HepG2 (cell line): ENCODE data around the gene TECTB. TPM values are rescaled to one million over a fixed set of nuclear protein-coding genes. Genes with fewer than 3 reads are reported as not detected.

Experiments used
- AKAP8 ChIP-seq: sonication (generic); formaldehyde crosslinking; IDR thresholded peaks from 2 replicates; pipeline ENCODE4 v1.5.1; 2020; ENCODE audit warnings: mild to moderate bottlenecking, missing genetic modification reagents
- FOSL2 ChIP-seq: sonication (generic); formaldehyde crosslinking; IDR thresholded peaks from 2 replicates; pipeline ENCODE4 v1.4.0; 2020; ENCODE audit warnings: missing genetic modification reagents
- MYNN ChIP-seq: sonication (generic); formaldehyde crosslinking; IDR thresholded peaks from 2 replicates; pipeline ENCODE4 v1.4.0; 2020; ENCODE audit warnings: mild to moderate bottlenecking, low read depth, missing genetic modification reagents
- NFE2L1 ChIP-seq: sonication (generic); formaldehyde crosslinking; IDR thresholded peaks from 2 replicates; pipeline ENCODE4 v1.4.0; 2020; ENCODE audit warnings: missing genetic modification reagents, mild to moderate bottlenecking, borderline replicate concordance
- RAD21 ChIP-seq: fragments of 450-650 bp; formaldehyde crosslinking; IDR thresholded peaks from 2 replicates; pipeline ENCODE4 v1.5.0; 2020; ENCODE audit warnings: mild to moderate bottlenecking
- RARG ChIP-seq: sonication (generic); formaldehyde crosslinking; IDR thresholded peaks from 2 replicates; pipeline ENCODE4 v1.4.0; 2020; ENCODE audit warnings: low read depth, mild to moderate bottlenecking, missing genetic modification reagents
- TSC22D2 ChIP-seq: sonication (generic); formaldehyde crosslinking; IDR thresholded peaks from 2 replicates; pipeline ENCODE4 v1.5.1; 2020; ENCODE audit warnings: missing genetic modification reagents, mild to moderate bottlenecking, borderline replicate concordance
- ZNF10 ChIP-seq: sonication (generic); formaldehyde crosslinking; IDR thresholded peaks from 2 replicates; pipeline ENCODE4 v1.4.0; 2020; ENCODE audit warnings: mild to moderate bottlenecking, low read depth, missing genetic modification reagents, borderline replicate concordance
- ZNF350 ChIP-seq: sonication (generic); formaldehyde crosslinking; IDR thresholded peaks from 2 replicates; pipeline ENCODE4 v1.4.0; 2020; ENCODE audit warnings: mild to moderate bottlenecking, low read depth, missing genetic modification reagents, borderline replicate concordance
- ZNF550 ChIP-seq: sonication (generic); formaldehyde crosslinking; IDR thresholded peaks from 2 replicates; pipeline ENCODE4 v1.4.0; 2020; ENCODE audit warnings: mild to moderate bottlenecking, missing genetic modification reagents, borderline replicate concordance
- ZNF629 ChIP-seq: sonication (generic); formaldehyde crosslinking; conservative IDR thresholded peaks from 2 replicates; pipeline ENCODE4 v1.5.0; 2020; ENCODE audit warnings: missing genetic modification reagents
- ZNF672 ChIP-seq: sonication (generic); formaldehyde crosslinking; IDR thresholded peaks from 2 replicates; pipeline ENCODE4 v1.8.1; 2022; ENCODE audit warnings: missing genetic modification reagents
- ZNF768 ChIP-seq: sonication (generic); formaldehyde crosslinking; IDR thresholded peaks from 2 replicates; pipeline ENCODE4 v1.4.0; 2020; ENCODE audit warnings: missing genetic modification reagents
- ZSCAN12 ChIP-seq: sonication (generic); formaldehyde crosslinking; IDR thresholded peaks from 2 replicates; pipeline ENCODE4 v1.9.0; 2021; ENCODE audit warnings: mild to moderate bottlenecking, missing genetic modification reagents
- polyA plus RNA-seq, 8 experiments: library from polyadenylated mRNA; depleted of rRNA in 3 of 8; stranded (reverse) in 7 of 8; unstranded in 1 of 8; fragments of >200 nt; fragmentation: Illumina TruSeq in 4 of 8; extraction: Trizol in 4 of 8; gene quantifications; 2 replicates each; pipeline versions ENCODE4 v1.2.1 to v1.2.3, GENCODE V29; 2011 to 2016; ENCODE audit warnings: low read depth in 4 of 8, missing spikeins in 1 of 8, mixed read lengths in 1 of 8; ENCODE audit not compliant: insufficient read depth in 1 of 8
- total RNA-seq, 5 experiments: library from RNA; depleted of rRNA; stranded (reverse); fragments of >200 nt; fragmentation: Illumina TruSeq; extraction: Trizol; gene quantifications; 2 replicates each; pipeline ENCODE4 v1.2.3, GENCODE V29; 2016; ENCODE audit warnings: low read depth in 1 of 5
- TF ChIP-seq, protein P1 (sequence below): sonication (generic); formaldehyde crosslinking; IDR thresholded peaks from 2 replicates; pipeline ENCODE4 v1.5.1; 2020; ENCODE audit warnings: mild to moderate bottlenecking, missing genetic modification reagents, borderline replicate concordance
- TF ChIP-seq, protein P2 (sequence below): IDR thresholded peaks from 2 replicates; pipeline ENCODE4 v1.6.1; 2012; ENCODE audit warnings: inconsistent platforms
- TF ChIP-seq, protein P3 (sequence below): sonication (generic); formaldehyde crosslinking; IDR thresholded peaks from 2 replicates; pipeline ENCODE4 v1.4.0; 2020; ENCODE audit warnings: mild to moderate bottlenecking, missing genetic modification reagents
- TF ChIP-seq, protein P4 (sequence below), 2 experiments: IDR thresholded peaks; 2 replicates each; pipeline ENCODE4 v1.6.1; 2011 to 2012; ENCODE audit warnings: low read length in 2 of 2, borderline replicate concordance in 1 of 2, low read depth in 1 of 2, mild to moderate bottlenecking in 1 of 2, moderate library complexity in 1 of 2

TECTB gene
- total and polyA plus RNA-seq, 2 of the 13 experiments (the other 11 are each of a cell fraction or from before 2014, with no cell fraction given) = 0.78 to 1.8 TPM

DNA sequence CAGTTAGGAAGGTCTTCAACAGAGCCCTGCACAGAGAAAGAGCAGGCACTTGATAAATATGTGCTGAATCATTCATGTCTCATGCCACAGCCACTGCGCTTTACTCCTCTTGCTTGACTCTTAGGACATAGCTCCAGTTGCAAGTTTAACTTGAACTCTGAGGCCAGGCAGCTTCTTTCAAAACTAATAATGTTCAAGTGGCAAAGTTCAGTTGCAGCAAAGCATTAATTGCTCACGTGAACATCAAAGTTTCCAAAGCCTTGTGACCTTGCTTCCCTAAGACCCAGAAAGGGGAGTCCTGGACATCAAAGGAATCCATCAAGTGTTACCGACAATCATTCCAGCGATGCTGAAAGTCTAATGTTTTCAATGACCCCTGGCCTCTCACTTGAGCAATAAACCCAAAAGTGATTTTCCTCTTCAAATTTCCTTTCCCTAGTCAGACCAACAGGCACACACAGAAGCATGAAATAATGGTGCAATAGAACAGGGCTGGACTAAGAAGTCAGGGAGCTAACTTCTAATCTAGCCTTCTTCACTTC lies 21.8 kb upstream of the TECTB start (continued):
- TF ChIP-seq ZNF629 (peak; percentile 72), RARG (no peak), AKAP8 (CRISPR knock-in tag) (peak; percentile 49; the same call in 1 of the 2 replicates), FOSL2 (CRISPR knock-in tag) (peak; percentile 94), ZNF768 (no peak), MYNN (CRISPR knock-in tag) (peak; percentile 70; the same call in 1 of the 2 replicates), NFE2L1 (CRISPR knock-in tag) (0 out of 2 replicates have a peak, but pooled peaks have one; percentile 59), ZNF550 (CRISPR knock-in tag) (no peak), TSC22D2 (peak; percentile 91; the same call in 1 of the 2 replicates), ZNF10 (CRISPR knock-in tag) (no peak), ZSCAN12 (CRISPR knock-in tag) (no peak; the same call in 1 of the 2 replicates), RAD21 (CRISPR knock-in tag) (peak; percentile 40), ZNF672 (no peak), ZNF350 (CRISPR knock-in tag) (peak; percentile 78; the same call in 1 of the 2 replicates)
- TF ChIP-seq, protein P1, sequence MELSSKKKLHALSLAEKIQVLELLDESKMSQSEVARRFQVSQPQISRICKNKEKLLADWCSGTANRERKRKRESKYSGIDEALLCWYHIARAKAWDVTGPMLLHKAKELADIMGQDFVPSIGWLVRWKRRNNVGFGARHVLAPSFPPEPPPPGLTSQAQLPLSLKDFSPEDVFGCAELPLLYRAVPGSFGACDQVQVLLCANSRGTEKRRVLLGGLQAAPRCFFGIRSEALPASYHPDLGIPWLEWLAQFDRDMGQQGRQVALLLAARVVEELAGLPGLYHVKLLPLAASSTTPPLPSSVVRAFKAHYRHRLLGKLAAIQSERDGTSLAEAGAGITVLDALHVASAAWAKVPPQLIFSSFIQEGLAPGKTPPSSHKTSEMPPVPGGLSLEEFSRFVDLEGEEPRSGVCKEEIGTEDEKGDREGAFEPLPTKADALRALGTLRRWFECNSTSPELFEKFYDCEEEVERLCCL (CRISPR knock-in tag) = no peak
- TF ChIP-seq, protein P2, sequence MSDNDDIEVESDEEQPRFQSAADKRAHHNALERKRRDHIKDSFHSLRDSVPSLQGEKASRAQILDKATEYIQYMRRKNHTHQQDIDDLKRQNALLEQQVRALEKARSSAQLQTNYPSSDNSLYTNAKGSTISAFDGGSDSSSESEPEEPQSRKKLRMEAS = peak; percentile 66
- TF ChIP-seq, protein P3, sequence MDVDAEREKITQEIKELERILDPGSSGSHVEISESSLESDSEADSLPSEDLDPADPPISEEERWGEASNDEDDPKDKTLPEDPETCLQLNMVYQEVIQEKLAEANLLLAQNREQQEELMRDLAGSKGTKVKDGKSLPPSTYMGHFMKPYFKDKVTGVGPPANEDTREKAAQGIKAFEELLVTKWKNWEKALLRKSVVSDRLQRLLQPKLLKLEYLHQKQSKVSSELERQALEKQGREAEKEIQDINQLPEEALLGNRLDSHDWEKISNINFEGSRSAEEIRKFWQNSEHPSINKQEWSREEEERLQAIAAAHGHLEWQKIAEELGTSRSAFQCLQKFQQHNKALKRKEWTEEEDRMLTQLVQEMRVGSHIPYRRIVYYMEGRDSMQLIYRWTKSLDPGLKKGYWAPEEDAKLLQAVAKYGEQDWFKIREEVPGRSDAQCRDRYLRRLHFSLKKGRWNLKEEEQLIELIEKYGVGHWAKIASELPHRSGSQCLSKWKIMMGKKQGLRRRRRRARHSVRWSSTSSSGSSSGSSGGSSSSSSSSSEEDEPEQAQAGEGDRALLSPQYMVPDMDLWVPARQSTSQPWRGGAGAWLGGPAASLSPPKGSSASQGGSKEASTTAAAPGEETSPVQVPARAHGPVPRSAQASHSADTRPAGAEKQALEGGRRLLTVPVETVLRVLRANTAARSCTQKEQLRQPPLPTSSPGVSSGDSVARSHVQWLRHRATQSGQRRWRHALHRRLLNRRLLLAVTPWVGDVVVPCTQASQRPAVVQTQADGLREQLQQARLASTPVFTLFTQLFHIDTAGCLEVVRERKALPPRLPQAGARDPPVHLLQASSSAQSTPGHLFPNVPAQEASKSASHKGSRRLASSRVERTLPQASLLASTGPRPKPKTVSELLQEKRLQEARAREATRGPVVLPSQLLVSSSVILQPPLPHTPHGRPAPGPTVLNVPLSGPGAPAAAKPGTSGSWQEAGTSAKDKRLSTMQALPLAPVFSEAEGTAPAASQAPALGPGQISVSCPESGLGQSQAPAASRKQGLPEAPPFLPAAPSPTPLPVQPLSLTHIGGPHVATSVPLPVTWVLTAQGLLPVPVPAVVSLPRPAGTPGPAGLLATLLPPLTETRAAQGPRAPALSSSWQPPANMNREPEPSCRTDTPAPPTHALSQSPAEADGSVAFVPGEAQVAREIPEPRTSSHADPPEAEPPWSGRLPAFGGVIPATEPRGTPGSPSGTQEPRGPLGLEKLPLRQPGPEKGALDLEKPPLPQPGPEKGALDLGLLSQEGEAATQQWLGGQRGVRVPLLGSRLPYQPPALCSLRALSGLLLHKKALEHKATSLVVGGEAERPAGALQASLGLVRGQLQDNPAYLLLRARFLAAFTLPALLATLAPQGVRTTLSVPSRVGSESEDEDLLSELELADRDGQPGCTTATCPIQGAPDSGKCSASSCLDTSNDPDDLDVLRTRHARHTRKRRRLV (CRISPR knock-in tag) = no peak
- TF ChIP-seq, protein P4, sequence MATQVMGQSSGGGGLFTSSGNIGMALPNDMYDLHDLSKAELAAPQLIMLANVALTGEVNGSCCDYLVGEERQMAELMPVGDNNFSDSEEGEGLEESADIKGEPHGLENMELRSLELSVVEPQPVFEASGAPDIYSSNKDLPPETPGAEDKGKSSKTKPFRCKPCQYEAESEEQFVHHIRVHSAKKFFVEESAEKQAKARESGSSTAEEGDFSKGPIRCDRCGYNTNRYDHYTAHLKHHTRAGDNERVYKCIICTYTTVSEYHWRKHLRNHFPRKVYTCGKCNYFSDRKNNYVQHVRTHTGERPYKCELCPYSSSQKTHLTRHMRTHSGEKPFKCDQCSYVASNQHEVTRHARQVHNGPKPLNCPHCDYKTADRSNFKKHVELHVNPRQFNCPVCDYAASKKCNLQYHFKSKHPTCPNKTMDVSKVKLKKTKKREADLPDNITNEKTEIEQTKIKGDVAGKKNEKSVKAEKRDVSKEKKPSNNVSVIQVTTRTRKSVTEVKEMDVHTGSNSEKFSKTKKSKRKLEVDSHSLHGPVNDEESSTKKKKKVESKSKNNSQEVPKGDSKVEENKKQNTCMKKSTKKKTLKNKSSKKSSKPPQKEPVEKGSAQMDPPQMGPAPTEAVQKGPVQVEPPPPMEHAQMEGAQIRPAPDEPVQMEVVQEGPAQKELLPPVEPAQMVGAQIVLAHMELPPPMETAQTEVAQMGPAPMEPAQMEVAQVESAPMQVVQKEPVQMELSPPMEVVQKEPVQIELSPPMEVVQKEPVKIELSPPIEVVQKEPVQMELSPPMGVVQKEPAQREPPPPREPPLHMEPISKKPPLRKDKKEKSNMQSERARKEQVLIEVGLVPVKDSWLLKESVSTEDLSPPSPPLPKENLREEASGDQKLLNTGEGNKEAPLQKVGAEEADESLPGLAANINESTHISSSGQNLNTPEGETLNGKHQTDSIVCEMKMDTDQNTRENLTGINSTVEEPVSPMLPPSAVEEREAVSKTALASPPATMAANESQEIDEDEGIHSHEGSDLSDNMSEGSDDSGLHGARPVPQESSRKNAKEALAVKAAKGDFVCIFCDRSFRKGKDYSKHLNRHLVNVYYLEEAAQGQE (IDR thresholded peaks at IDR 0.05; ENCODE audit: borderline replicate concordance in 1 of 2, low read depth in 1 of 2, low read length in 2 of 2) = peak in 1 of 2 experiments; percentile 82; a peak in 2 of 4 replicates
